Germinal center (tissue), 1 donor: ENCODE measurements around the gene CDH4.

Experiments
- DNase-seq: peaks from one replicate; pipeline ENCODE4 v3.0.0; 2012; ENCODE audit warnings: mixed read lengths, low spot score

Gene CDH4

DNA sequence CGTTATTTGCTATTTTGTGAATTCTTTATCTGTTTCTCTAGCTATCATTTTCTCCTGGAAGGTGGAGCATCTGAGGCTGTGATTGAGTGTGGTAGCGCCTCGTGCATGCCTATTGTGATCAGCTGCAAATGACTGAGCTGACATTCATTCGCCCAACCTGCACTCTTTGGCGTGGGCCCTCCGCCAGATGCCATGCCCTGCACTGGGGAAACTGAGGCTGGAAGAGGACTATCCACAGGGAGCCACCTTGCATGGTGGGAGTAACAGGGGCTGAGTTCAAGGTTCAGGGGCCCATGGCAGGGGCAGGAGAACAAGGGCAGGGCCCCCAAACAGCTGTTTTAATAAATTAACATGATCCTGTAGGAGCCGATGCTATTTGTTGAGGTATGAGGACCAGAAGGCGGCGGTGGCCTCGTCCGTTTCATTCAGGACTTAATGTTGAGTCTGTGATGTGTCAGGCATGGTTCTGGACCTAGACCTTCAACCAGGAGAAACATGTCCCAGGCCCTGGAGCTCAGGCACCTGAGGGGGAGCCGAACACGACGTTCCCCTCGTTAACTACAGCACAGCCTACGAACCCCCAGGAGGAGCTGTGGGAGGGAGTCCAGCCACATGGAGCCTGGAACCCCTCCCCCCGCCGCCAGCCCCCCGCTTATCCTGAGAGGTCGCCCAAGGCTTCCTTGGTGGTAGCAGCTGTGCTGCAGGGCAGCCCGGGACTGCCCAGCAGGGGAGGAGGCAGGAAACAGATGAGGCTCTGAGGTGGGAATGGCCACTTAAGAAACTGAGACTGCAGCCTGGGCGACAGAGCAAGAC lies 242.9 kb downstream of the CDH4 start:
- no peak for DNase-seq

DNA sequence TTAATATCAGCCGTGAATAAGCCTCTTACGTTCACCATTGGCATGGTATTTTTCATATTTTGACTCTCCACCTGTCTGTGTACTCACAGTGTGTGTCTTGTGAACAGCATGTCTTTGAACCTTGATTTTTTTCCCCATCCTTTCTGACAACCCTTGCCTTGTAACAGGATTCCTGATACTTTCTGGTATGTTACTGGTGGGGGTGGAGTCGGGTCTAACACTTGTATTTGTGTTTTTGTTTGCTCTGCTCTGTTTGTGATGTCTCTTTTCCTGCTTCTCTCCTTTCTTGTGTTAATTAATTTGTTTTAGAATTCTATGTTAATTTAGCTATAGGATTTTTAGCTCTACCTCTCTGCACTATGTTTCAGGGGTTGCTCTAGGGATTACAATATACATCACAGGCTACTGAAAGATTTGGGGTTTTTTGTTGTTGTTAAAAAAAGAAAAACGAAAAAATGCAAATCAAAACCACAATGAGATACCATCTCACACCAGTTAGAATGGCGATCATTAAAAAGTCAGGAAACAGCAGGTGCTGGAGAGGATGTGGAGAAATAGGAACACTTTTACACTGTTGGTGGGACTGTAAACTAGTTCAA lies 245.1 kb downstream of the CDH4 start:
- no peak for DNase-seq

DNA sequence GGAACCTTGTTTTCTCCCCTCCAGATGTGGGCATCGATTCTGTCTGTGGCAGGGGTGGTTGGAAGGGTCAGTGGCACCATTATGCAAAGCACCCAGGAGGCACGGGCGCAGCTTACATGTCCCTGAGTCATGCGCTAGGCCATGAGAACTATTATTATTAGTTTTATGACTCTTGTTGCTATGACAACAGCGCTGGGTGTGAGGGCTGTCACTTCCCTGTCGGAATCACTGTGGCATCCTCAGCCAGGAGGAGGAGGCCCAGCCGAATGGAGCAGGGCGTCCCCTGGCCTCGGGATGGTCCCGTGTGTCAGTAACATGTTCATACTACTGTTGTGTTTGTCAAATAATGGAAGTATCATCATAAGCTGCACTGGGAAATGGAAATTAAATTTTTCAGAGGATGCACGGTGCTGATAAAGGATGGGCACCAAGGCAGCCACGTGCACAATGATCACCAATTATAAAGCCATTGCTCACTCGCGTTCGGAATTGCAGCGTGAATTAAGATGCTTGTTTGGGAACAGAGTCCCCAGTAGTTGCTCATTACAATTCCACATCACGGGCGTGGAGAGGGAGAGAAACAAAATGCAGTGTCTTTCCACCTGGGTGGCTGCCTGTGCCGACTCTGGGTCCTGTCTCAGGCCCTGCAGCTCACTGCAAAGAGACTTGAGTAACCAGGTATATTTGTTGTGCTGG lies 247.9 kb downstream of the CDH4 start:
- no peak for DNase-seq

DNA sequence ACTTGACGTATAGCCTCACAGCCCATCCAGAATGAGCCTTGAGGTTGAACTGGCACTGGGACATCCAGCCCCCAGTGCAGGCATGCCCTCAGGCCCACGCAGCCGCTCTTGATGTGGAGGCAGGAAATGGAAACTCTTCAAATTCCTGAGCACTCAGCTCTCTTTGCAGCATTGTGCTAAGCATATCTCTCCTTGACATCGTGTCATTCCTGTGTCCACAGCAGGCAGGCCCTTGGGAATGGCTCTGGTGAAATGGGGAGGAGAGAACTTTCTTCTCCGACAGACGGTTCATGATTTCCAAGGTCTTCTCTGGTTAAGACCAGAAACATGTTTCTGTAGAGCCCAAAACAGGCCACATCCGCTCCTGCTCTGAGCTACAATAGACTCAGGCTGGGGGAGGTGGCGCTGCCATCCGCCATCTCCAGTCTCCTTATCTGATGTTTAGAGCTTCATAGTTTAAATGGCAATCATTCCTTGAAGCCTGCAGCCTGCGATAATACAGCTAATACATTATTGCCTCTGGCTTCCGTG lies 248.8 kb downstream of the CDH4 start:
- no peak for DNase-seq

DNA sequence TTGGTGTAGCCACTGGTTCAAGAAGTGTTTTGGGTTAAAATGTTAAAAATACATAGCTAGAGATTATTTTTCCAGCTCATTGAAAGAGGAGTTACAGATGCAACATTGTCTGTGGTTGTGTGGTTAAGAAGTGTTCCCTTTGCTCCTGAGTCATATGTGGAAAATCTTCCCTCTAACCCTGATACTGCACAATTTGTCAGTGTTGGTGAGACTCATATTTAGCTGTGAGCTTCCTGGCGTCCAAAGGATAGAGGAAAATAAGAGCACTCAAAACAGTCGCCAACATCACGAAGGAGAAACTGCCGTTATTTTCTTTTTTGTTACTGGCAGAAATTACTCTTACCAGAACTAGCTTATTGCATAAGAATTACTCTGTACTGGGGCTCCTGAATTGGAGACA lies 250.4 kb downstream of the CDH4 start:
- DNase-seq, result no peak

DNA sequence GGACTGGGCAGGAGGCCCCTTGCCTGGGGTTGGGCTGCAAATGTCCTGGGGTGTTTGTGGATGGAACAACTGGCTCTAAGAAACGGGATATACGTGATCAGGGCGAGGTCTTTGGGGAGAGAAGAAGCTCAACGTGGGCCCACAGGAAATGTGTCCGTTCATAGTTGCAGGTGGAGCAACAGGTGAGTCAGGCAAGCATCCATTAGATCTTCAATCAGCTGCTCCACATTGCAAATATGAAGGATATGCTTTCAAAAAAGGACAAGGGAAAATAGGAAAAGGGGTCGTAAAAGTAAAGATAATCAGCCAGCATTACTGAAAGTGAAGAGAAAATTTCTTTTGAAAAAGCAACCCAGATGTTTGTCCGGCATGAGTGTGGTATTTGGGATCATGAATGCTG lies 251.0 kb downstream of the CDH4 start:
- DNase-seq, result no peak

DNA sequence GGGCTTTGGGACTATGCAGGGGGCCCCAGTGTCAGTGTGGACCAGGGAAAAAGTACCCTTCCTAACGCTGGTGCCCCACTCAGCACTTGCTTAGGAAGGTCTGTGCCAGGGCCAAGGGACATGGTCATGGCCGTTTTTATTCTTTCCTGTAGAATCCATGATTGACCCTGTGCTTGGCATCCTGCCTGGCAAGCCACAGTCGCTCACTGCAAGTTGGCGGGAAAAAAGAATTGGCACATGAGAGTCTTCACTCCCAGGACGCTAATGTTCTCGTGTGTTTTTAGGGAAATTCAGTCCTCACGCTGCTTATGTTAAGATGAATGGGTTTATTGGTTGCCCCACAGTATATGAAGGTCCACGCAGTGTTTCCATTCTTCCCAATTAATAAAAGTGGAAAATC lies 253.4 kb downstream of the CDH4 start:
- DNase-seq, result no peak

DNA sequence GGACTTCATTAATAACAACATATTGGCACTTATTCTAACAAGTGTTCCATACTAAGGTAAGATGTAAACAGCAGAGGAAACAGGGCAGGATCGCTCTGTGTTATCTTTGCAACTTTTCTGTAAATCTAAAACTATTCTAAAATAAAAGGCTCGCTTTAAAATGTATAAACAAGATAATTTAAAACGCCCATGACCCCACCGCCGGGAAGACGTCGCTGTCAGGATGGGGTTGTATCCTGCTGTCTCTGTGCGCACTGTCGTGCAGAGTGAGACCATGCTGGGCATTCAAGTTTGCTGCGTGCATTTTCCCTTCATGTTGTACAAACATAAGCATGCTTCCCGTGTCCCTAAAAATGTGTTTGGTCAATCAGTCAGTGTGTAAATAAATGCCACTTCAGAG lies 255.7 kb downstream of the CDH4 start:
- DNase-seq, result no peak

DNA sequence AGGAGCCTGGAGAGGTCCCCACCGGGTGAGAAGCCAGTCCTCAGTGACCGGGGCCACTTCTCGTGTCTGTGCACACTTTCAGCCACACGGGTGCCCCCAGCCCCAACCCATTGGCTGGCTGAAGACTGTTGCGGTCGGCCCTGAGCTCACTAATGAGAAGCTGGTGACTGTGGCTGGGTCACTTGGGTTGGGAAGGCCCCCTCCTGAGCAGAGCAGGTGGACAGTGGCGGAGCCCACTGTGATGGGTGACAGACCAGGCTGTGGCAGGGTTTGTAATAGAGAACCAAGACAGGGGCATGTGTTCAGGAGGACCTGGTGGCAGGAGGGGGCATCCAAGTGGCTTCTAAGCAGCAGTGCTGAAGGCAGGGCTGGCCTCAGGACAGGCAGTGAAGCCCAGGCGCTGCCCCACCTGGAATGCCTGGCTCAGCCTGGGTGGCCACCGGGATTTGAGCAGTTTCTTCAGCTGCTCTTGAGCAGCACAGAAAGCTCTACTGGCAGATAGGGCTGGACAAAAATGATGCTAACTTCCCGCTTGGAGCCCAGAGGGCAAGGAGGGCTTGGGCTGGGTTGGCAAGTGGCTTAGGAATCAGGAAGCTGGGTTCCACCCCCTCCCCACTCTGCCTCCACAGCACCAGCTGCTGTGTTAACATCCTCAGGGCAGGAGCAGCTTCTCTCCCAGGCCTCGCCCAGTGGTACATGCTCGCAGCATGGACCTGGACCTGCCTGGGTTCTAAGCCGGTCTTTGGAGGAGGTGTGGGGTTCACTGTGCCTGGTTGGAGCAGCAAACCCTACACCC lies 256.4 kb downstream of the CDH4 start:
- DNase-seq, result no peak

DNA sequence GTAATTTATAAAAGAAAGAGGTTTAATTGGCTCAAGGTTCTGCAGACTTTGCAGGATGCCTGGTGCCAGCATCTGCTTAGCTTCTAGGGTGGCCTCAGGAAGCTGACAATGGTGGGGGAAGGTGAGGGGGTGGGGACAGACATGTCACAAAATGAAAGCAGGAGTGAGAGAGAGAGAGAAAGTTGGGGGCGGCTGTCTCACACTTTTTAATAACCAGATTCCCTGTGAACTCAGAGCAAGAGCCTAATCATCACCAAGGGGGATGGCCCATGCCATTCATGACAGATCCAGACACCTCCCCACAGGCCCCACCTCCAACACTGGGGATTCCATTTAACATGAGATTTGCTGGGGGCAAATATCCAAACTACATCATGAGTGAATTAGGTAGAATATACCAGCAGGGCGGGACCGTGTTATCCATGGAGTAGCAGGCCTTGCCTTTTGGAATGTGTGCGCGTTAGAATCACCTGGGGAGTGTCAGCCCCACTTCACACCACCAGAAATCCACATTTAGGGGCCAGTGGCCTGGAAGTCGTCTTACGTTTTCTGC lies 258.8 kb downstream of the CDH4 start:
- no peak for DNase-seq

DNA sequence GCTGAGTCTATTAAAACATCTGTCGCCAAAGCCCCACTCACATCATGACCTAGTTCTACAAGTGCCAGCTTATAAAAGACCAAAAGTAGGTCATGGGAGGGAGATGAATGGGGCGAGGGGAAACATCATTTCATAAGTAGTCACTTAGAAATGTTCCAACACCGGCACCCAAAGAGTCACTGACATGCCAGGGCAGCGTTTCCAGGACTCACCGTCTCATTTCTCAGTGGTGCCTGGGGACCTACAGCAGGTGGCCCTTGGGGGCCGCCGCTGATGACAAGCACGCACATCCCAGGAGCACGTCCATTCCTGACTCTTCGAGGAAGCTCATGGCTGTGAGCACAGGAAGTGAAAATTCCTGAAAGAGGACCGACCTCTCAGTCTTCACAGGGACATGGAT lies 260.4 kb downstream of the CDH4 start:
- no peak for DNase-seq

DNA sequence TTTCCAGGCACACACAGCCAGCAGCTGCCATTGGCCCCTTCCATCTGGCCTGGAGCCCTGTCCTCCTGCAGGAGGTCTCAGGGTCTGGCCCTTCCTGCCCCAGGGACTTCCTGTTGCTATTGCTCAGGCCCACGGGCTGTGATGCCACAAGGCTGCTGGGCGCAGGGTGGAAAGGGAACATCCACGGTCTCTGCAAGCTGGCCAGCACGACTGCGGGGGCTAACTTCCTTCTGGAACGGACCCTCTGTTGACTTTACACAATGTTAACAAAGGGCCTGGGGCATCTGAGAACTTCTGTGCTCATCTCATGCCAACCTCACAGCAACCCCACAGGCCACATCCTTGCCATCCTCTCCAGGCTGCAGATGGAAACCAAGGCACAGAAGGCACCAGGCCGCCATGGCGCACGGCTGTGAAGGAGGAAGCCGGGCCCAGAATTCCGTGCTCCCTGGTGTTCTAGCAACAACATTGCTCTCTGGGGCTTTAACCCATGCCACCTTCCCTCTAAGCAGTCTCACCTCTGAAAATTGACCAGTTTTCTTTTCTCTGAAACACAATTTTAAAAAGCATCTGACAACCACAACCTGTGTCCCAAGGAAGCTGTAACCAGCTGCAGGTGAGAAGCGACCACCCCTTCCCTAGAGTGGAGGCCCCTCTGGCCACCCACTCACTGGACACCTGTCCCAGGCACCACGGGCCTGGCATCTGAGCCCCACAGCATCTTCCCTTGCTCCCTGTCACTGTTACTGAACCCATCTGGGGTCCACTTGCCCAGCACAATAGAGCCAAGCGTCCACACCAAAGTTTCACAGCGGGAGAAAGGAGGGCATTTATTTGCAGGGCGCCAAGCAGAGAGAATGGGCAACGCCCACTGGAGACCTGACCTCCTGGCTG lies 261.3 kb downstream of the CDH4 start:
- DNase-seq, result no peak

DNA sequence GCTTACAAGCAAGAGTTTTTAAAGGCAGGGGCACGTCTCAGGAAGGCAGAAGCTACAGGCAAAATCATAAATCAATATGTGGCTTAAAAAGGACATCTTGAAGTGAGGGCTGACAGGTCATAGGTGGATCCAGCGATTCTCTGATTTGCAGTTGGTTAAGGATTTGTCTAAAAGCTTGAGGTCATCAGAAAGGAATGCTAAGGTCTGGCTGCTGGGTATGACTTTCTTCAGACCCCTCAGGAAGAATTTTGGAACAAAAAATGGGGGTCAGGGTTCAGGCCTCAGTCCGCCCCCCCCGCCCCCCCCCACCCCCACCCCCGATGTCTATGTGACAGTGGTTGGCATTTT lies 261.9 kb downstream of the CDH4 start:
- no peak for DNase-seq

DNA sequence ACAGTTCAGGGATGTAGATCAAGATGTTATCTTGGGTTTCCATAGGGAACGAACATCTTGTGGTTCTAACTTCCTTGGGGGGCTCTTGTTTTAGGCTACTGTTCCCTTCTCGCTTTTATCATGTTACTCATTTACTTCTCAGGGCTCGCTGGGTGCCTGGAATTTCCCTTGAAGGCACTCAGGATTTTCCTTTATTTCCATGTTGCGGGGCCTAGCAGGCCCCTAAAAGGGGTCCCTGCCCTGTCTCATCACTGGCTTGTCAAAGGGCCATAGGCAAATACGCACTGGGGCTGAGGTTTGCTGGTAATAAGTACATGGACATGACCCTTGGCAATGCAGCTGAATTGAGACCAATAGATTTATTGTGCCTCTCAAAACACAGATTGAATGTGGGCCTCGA lies 262.3 kb downstream of the CDH4 start:
- no peak for DNase-seq

DNA sequence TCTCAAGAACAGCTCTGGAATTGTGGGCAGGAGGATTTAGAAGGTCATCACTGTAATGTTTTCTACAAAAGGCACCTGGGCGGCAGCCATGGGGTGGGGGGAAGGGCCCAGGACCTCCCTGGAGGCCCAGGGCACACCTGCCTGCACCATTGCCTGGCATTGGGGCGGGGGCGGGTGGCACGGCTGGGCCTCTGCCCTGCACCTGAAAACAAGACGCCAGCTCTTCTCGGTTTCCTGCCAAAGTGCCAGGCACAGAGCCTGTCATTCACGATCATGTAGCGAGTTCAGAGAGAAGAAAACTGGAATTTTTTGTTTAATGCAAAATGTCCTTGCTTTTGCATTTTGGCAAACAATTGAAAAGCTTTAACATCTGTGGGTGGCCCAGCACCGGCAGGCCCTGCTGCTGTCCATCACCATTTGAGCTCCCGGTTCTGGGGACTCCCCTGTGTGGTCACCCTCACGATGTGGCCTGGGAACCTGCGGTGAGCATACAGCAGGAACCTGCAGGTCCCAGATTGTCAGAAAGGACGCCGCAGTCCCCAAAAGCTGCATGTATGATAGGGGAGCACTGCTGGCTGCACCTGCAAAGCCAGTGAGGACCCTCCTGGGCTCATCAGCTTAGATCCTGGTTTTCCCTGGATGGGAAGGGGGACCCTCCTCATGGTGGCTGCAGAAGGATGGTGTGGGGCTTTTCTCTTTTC lies 262.9 kb downstream of the CDH4 start:
- DNase-seq, result no peak

DNA sequence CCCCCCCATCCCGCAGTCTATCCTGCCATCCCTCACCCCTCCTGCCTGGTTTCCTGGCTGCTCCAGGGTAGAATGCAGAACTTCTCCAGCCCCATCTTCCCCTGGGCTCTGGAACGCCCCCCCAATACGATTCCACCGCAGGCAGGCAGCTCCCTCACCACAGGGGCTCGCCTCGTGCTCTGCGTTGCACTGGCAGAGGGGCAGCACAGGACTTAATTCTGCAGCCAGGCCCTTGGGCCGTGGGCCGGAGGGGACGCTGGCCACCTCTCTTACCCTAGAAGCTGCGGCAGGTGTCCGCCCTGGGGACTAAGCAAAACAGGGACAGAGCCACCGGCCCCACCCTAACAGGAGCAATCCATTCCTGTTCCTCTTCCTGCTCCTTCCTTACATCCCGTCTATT lies 263.9 kb downstream of the CDH4 start:
- DNase-seq, result no peak

DNA sequence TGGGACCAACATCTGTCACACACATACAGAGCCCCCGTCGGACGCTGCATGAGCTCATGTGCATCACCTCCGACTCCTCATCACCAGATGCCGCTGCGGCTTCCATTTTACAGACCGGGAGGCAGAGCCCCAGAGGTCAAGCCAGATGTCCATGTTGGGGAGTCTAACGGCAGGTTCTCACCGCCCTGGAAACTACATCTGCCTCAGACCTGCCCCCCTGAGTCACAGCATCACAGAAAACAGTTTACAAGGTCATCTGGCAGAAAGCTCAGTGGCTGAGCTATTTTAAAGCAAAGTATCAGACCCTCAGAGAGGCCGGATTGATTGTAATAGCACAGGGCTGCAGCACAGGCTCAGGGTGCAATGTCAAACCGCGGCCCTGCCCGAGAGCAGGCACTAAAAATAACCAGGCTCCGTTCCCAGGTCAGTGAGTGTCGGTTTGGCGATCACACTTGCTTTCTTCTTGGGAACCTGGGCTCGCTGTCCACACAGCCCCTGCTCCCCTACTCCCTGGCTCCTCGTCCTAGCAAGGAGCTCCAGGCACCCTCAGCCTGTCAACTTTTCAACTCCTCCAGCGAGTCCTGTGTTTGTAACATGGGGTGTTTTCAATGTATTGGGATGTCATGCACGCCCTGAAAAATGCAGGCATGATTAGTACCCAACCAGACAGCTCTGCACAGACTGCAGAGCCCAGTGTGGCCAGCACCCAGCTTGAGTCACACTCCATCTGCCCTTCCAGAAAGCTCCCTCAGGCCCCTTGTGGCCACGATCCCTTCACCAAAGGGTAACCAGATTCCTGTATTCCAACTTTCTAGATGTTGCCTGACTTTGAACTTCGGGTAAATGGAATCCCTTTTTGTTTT lies 264.5 kb downstream of the CDH4 start:
- no peak for DNase-seq

DNA sequence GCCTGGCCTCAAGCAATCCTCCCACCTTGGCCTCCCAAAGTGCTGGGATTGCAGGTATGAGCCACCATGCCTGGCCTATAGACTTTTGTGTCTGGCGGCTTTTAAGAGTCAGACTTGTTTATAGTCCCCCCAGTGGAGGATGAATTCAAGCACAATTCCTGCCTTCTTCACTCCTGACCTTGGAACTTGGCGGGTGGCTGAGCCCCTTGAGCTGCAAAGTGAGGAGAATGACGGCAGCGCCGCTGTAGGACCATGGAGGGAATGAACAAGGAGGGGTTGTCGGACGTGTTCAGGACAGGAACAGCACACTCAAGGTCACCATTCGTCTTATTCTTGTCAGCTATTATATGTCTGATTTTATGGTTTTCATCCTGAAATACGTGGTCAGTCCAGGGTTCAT lies 265.4 kb downstream of the CDH4 start:
- no peak for DNase-seq

DNA sequence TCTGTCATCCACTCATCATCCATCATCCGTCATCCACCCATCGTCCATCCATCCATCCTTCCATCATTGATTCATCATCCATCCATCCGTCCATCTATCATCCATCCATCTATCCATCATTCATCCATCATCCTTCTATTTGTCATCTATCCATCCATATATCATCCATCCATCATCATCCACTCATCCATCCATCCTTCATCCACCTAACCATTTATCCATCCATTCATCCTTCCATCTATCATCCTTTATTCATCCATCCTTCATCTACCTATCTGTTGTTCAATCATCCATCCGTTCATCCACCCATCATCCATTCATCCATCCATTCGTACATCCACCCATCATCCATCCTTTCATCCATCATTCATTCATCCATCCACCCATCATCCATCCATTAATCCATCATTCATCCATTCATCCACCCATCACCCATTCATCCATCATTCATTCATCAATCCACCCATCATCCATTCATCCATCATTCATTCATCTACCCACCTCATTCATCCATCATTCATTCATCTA lies 266.4 kb downstream of the CDH4 start:
- no peak for DNase-seq
